ENCODE data around the gene RNF224. TPM values are rescaled to one million over a fixed set of nuclear protein-coding genes. Genes with fewer than 3 reads are reported as not detected.
A peak's percentile ranks its signal among the peaks of the same experiment; 100 is the strongest.

The RNF224 gene
- total and polyA plus RNA-seq, 2 of the 13 experiments (the other 11 are each of a cell fraction or from before 2014, with no cell fraction given): 0.09 TPM; not detected in 1

DNA sequence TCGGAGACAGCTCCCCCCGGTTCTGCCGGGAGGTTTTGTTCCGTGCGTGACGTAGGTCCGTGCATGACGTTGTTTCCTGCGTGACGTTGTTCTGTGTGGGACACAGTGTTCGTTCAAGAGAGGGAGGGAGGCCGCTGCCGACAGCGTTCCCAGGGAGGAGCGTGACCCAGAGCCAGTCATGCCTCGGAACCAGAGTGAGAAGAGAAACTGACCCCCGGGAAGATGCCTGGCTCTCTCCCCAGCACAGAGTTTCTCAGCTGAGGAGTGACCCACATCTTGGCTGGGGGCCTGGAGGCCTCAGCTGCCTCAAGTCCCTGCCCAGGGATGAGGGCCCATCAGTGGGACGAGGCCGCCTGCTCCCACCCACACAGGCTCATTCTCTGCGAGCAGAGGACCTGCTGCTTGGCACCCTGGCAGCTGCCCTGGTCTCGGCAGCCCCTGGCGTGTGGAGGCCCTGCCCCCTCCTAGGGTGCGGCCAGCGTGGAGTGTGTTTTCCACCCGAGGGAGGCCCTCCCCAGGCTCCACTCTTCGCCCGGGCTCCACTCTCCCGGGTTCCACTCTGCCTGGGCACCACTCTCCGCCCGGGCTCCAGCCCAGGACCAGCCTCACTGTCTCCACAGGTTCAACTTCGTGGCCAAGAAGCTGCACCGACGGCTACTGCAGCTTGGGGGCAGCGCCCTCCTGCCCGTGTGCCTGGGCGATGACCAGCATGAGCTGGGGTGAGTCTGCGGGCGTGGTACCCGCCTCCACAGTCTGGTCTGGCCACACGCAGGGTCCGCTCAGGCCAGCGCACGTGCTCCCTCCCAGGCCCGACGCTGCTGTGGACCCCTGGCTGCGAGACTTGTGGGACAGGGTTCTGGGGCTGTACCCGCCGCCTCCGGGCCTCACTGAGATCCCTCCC is 13.9 kb upstream of the RNF224 start (continued):
- 0 out of 2 replicates have a peak, but pooled peaks have one; percentile 61 for TF ChIP-seq HNRNPL (IDR thresholded peaks at IDR 0.05; ENCODE audit: low read depth, low read length)
- TF ChIP-seq STAG1 (CRISPR knock-in tag; IDR thresholded peaks at IDR 0.05): peak; percentile 57
- TF ChIP-seq, protein P1, sequence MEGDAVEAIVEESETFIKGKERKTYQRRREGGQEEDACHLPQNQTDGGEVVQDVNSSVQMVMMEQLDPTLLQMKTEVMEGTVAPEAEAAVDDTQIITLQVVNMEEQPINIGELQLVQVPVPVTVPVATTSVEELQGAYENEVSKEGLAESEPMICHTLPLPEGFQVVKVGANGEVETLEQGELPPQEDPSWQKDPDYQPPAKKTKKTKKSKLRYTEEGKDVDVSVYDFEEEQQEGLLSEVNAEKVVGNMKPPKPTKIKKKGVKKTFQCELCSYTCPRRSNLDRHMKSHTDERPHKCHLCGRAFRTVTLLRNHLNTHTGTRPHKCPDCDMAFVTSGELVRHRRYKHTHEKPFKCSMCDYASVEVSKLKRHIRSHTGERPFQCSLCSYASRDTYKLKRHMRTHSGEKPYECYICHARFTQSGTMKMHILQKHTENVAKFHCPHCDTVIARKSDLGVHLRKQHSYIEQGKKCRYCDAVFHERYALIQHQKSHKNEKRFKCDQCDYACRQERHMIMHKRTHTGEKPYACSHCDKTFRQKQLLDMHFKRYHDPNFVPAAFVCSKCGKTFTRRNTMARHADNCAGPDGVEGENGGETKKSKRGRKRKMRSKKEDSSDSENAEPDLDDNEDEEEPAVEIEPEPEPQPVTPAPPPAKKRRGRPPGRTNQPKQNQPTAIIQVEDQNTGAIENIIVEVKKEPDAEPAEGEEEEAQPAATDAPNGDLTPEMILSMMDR (CRISPR knock-in tag; IDR thresholded peaks at IDR 0.05): peak; percentile 60
- TF ChIP-seq, protein P2, sequence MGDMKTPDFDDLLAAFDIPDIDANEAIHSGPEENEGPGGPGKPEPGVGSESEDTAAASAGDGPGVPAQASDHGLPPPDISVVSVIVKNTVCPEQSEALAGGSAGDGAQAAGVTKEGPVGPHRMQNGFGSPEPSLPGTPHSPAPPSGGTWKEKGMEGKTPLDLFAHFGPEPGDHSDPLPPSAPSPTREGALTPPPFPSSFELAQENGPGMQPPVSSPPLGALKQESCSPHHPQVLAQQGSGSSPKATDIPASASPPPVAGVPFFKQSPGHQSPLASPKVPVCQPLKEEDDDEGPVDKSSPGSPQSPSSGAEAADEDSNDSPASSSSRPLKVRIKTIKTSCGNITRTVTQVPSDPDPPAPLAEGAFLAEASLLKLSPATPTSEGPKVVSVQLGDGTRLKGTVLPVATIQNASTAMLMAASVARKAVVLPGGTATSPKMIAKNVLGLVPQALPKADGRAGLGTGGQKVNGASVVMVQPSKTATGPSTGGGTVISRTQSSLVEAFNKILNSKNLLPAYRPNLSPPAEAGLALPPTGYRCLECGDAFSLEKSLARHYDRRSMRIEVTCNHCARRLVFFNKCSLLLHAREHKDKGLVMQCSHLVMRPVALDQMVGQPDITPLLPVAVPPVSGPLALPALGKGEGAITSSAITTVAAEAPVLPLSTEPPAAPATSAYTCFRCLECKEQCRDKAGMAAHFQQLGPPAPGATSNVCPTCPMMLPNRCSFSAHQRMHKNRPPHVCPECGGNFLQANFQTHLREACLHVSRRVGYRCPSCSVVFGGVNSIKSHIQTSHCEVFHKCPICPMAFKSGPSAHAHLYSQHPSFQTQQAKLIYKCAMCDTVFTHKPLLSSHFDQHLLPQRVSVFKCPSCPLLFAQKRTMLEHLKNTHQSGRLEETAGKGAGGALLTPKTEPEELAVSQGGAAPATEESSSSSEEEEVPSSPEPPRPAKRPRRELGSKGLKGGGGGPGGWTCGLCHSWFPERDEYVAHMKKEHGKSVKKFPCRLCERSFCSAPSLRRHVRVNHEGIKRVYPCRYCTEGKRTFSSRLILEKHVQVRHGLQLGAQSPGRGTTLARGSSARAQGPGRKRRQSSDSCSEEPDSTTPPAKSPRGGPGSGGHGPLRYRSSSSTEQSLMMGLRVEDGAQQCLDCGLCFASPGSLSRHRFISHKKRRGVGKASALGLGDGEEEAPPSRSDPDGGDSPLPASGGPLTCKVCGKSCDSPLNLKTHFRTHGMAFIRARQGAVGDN (CRISPR knock-in tag; IDR thresholded peaks at IDR 0.05): peak; percentile 30
- 0 out of 2 replicates have a peak, but pooled peaks have one; percentile 59 for TF ChIP-seq ZNF839 (CRISPR knock-in tag; IDR thresholded peaks at IDR 0.05; ENCODE audit: borderline replicate concordance)
